ENCODE results near the gene ACD. TPM values are rescaled to one million over a fixed set of nuclear protein-coding genes. Genes with fewer than 3 reads are reported as not detected.

The ACD gene
- total RNA-seq, 1 experiment from 2014 or later: 34.1 TPM

DNA sequence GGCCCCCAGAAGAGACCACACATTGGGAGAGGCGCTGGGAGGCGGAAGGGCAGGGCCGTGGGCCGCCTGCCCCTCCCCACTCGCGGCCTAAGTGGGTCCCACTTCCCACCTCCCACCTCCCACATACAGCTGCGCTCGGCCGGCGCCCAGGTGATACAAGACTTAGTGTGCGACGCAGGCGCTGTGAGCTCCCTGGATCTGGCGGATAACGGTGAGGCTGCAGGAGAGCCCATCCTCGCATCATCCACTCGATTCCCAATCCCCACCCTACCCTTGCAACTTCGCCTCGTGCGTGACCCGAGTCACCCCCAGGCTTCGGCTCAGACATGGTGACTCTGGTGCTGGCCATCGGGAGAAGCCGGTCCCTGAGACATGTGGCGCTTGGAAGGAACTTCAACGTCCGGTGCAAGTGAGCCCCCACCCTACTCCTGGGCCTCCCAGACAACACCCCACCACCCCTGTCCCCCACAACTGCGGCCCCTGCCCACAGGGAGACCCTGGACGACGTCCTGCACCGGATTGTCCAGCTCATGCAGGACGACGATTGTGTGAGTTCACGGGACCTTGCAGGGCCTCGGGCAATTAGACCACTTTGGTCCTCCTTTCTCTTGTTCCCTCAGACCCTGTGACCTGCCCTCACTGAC, 11.2 kb downstream of the ACD start:
- H3T11ph ChIP-seq (ENCODE audit: low read length): no peak overlapping the region
- Mint-ChIP-seq H3K4me3 (0 out of 5 replicates have a peak overlapping the region, but pooled peaks of 1 of the 2 experiments have one; percentile 29), H3K9me3 (no peaks in the 10 kb centered on the region; a peak in 1 of 5 replicates), H3K4me1 (peaks cover 5 to 12% of the 10 kb centered on the region in 2 experiments), H3K27ac (no peak overlapping the region; a peak in 1 of 7 replicates), H3K36me3 (ENCODE audit: insufficient read depth in 1 of 3, low read depth in 3 of 3) (peaks cover 8 to 28% (median 25%) of the 10 kb centered on the region in 3 experiments; a peak in 6 of 7 replicates), H3K27me3 (ENCODE audit: low read depth) (peaks cover 9% of the 10 kb centered on the region)
- no peak overlapping the region for H2BK5ac ChIP-seq (ENCODE audit: insufficient read length, low read length)
- no peak overlapping the region for H2BK20ac ChIP-seq (ENCODE audit: low read depth, low read length, poor library complexity, severe bottlenecking)
- H2BK15ac ChIP-seq (ENCODE audit: low read depth, low read length): no peak overlapping the region
- H3K56ac ChIP-seq (ENCODE audit: insufficient read length, low read depth, low read length): no peak overlapping the region
- no peak overlapping the region for H4K91ac ChIP-seq (ENCODE audit: insufficient read length, low read depth, low read length)
- H2BK12ac ChIP-seq (ENCODE audit: insufficient read length, low read depth, low read length): no peak overlapping the region
- no peak overlapping the region for H2AFZ ChIP-seq (ENCODE audit: low read length)
- no peak overlapping the region for H2BK120ac ChIP-seq (ENCODE audit: low read depth, low read length, poor library complexity, severe bottlenecking)
- no peaks in the 10 kb centered on the region for H3K79me1 ChIP-seq (ENCODE audit: insufficient read depth, low read depth, low read length, poor library complexity, severe bottlenecking)
- H4K8ac ChIP-seq (replicated peaks; ENCODE audit: insufficient read length, low read depth, low read length): no peak overlapping the region
- WGBS (ENCODE audit: extremely low coverage, insufficient read length, low lambda C conversion rate): no CpG with 5 or more reads among the region's 35 CpGs
- H2AK5ac ChIP-seq (ENCODE audit: insufficient read length, low read length): no peak overlapping the region
- H4K5ac ChIP-seq (ENCODE audit: insufficient read length, low read depth, low read length): no peak overlapping the region
- H3K23me2 ChIP-seq (ENCODE audit: insufficient read length, low read depth, low read length, poor library complexity, severe bottlenecking): peaks cover 11% of the 10 kb centered on the region
- no peak overlapping the region for H3K18ac ChIP-seq (ENCODE audit: insufficient read length, low read depth, low read length)
- H3K4me2 ChIP-seq (ENCODE audit: insufficient read depth, insufficient read length, low read length): no peak overlapping the region
- no peak overlapping the region for H3K14ac ChIP-seq (ENCODE audit: insufficient read depth, low read length)
- no peaks in the 10 kb centered on the region for H3K4me1 ChIP-seq (ENCODE audit: insufficient read depth, low read length)
- H3K79me2 ChIP-seq (ENCODE audit: insufficient read depth, low read length): no peaks in the 10 kb centered on the region
- TF ChIP-seq CTCF (conservative IDR thresholded peaks at IDR 0.05): no peak
- H3K4ac ChIP-seq (ENCODE audit: low read depth, low read length): no peak overlapping the region
- H3K9me3 ChIP-seq (ENCODE audit: control insufficient read depth, low read depth, low read length): no peaks in the 10 kb centered on the region
- no peak overlapping the region for H3K27ac ChIP-seq (ENCODE audit: insufficient read length, low read depth, low read length)
- H3K23ac ChIP-seq (ENCODE audit: insufficient read length, low read depth, low read length): no peak overlapping the region
- no peaks in the 10 kb centered on the region for H4K20me1 ChIP-seq (ENCODE audit: control insufficient read depth, insufficient read depth, insufficient read length)
- no peaks in the 10 kb centered on the region; the same call in 1 of the 2 replicates for H3K27me3 ChIP-seq (ENCODE audit: insufficient read depth, low read length)
- no peak overlapping the region for H3K9ac ChIP-seq (ENCODE audit: extremely low read depth, insufficient read length, low read length)
- no peak for DNase-seq

All from H9 (cell line).